ENCODE measurements around the gene GNB1. TPM values are rescaled to one million over a fixed set of nuclear protein-coding genes. Genes with fewer than 3 reads are reported as not detected.

Gene GNB1
- total and polyA plus RNA-seq, 9 of the 15 experiments (the other 6 are each of a cell fraction or from before 2014, with no cell fraction given), result 34.3 to 388 (median 114) TPM

- TF ChIP-seq, protein P1, sequence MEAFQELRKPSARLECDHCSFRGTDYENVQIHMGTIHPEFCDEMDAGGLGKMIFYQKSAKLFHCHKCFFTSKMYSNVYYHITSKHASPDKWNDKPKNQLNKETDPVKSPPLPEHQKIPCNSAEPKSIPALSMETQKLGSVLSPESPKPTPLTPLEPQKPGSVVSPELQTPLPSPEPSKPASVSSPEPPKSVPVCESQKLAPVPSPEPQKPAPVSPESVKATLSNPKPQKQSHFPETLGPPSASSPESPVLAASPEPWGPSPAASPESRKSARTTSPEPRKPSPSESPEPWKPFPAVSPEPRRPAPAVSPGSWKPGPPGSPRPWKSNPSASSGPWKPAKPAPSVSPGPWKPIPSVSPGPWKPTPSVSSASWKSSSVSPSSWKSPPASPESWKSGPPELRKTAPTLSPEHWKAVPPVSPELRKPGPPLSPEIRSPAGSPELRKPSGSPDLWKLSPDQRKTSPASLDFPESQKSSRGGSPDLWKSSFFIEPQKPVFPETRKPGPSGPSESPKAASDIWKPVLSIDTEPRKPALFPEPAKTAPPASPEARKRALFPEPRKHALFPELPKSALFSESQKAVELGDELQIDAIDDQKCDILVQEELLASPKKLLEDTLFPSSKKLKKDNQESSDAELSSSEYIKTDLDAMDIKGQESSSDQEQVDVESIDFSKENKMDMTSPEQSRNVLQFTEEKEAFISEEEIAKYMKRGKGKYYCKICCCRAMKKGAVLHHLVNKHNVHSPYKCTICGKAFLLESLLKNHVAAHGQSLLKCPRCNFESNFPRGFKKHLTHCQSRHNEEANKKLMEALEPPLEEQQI (IDR thresholded peaks at IDR 0.05), result no peak
- TF ChIP-seq HNRNPL (IDR thresholded peaks at IDR 0.05; ENCODE audit: low read depth, low read length) (no peak), RNF2 (IDR thresholded peaks at IDR 0.05) (no peak), ZNF644 (tag; IDR thresholded peaks at IDR 0.05; ENCODE audit: low read depth) (no peak), ZNF75A (CRISPR knock-in tag; IDR thresholded peaks at IDR 0.05) (no peak), RBFOX2 (IDR thresholded peaks at IDR 0.05; ENCODE audit: low read depth, low read length) (peak; percentile 86), ZNF384 (IDR thresholded peaks at IDR 0.05; ENCODE audit: low read depth, low read length) (no peak), RBM14 (IDR thresholded peaks at IDR 0.05; ENCODE audit: borderline replicate concordance, insufficient read depth, low read depth, low read length) (peak; percentile 82; the same call in 1 of the 2 replicates), SMARCE1 (IDR thresholded peaks at IDR 0.05) (no peak), CC2D1A (IDR thresholded peaks at IDR 0.05) (no peak), TOE1 (IDR thresholded peaks at IDR 0.05; ENCODE audit: borderline replicate concordance) (no peak), TOE1 (CRISPR knock-in tag; IDR thresholded peaks at IDR 0.05; ENCODE audit: borderline replicate concordance, low read depth) (no peak), SPI1 (IDR thresholded peaks at IDR 0.05; ENCODE audit: borderline replicate concordance, low read depth, low read length) (peak; percentile 85), ESRRB (CRISPR knock-in tag; IDR thresholded peaks at IDR 0.05; ENCODE audit: borderline replicate concordance) (no peak), KLF1 (tag; IDR thresholded peaks at IDR 0.05) (no peak), CHD1 (IDR thresholded peaks at IDR 0.05; ENCODE audit: low read length) (peak; percentile 96), CGGBP1 (CRISPR knock-in tag; IDR thresholded peaks at IDR 0.05) (no peak), XRCC5 (IDR thresholded peaks at IDR 0.05; ENCODE audit: low read depth, low read length) (no peak), CHCHD3 (CRISPR knock-in tag; IDR thresholded peaks at IDR 0.05) (no peak), ZNF408 (CRISPR knock-in tag; IDR thresholded peaks at IDR 0.05; ENCODE audit: low read depth) (no peak)
- TF ChIP-seq, protein P2, sequence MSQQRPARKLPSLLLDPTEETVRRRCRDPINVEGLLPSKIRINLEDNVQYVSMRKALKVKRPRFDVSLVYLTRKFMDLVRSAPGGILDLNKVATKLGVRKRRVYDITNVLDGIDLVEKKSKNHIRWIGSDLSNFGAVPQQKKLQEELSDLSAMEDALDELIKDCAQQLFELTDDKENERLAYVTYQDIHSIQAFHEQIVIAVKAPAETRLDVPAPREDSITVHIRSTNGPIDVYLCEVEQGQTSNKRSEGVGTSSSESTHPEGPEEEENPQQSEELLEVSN (IDR thresholded peaks at IDR 0.05; ENCODE audit: borderline replicate concordance in 1 of 2, extremely low read depth in 1 of 2, insufficient read depth in 1 of 2, insufficient read length in 1 of 2, low read depth in 1 of 2, low read length in 1 of 2, poor library complexity in 1 of 2, severe bottlenecking in 1 of 2), result peak in 1 of 2 experiments; percentile 15
- TF ChIP-seq, protein P3, sequence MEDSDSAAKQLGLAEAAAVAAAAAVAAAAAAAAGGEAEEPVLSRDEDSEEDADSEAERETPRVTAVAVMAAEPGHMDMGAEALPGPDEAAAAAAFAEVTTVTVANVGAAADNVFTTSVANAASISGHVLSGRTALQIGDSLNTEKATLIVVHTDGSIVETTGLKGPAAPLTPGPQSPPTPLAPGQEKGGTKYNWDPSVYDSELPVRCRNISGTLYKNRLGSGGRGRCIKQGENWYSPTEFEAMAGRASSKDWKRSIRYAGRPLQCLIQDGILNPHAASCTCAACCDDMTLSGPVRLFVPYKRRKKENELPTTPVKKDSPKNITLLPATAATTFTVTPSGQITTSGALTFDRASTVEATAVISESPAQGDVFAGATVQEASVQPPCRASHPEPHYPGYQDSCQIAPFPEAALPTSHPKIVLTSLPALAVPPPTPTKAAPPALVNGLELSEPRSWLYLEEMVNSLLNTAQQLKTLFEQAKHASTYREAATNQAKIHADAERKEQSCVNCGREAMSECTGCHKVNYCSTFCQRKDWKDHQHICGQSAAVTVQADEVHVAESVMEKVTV (CRISPR knock-in tag; IDR thresholded peaks at IDR 0.05), result 0 out of 2 replicates have a peak, but pooled peaks have one; percentile 29
- TF ChIP-seq, protein P4, sequence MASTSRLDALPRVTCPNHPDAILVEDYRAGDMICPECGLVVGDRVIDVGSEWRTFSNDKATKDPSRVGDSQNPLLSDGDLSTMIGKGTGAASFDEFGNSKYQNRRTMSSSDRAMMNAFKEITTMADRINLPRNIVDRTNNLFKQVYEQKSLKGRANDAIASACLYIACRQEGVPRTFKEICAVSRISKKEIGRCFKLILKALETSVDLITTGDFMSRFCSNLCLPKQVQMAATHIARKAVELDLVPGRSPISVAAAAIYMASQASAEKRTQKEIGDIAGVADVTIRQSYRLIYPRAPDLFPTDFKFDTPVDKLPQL (IDR thresholded peaks at IDR 0.05; ENCODE audit: extremely low read depth, insufficient read length), result no peak
Measured at GRCh38 chr1:1889847-1890505, 911 bp downstream of the GNB1 start (continued).
